Measurements from ENCODE around the gene SLC19A2.

The SLC19A2 gene

GRCh38 chr1:169465281-169465680 is 20.5 kb downstream of the SLC19A2 start:
- DNase-seq (ENCODE audit: extremely low spot score): no peak
- ChIA-PET CTCF (no interaction called here), POLR2A (no interaction called here)
- TF ChIP-seq SP1 (IDR thresholded peaks at IDR 0.05) (no peak), FOXA1 (IDR thresholded peaks at IDR 0.05) (no peak)

- no peak for DNase-seq (ENCODE audit: extremely low spot score)
- TF ChIP-seq CTBP1 (IDR thresholded peaks at IDR 0.05; ENCODE audit: borderline replicate concordance) (no peak), HDGF (IDR thresholded peaks at IDR 0.05; ENCODE audit: borderline replicate concordance) (no peak), NFRKB (IDR thresholded peaks at IDR 0.05) (no peak), ELF4 (IDR thresholded peaks at IDR 0.05) (no peak), FOXK2 (IDR thresholded peaks at IDR 0.05) (no peak), ARNT (IDR thresholded peaks at IDR 0.05) (no peak), SUZ12 (IDR thresholded peaks at IDR 0.05) (no peak), FOXM1 (IDR thresholded peaks at IDR 0.05; ENCODE audit: borderline replicate concordance) (no peak), BHLHE40 (IDR thresholded peaks at IDR 0.05; ENCODE audit: borderline replicate concordance) (no peak), PKNOX1 (IDR thresholded peaks at IDR 0.05) (no peak), FOXA1 (IDR thresholded peaks at IDR 0.05) (no peak), SP1 (IDR thresholded peaks at IDR 0.05) (no peak), TARDBP (IDR thresholded peaks at IDR 0.05) (no peak), ZNF384 (IDR thresholded peaks at IDR 0.05) (no peak), LEF1 (IDR thresholded peaks at IDR 0.05; ENCODE audit: borderline replicate concordance) (no peak)
- POLR2A ChIA-PET: no interaction called here
- CTCF ChIA-PET: no interaction called here
Measured at GRCh38 chr1:169462385-169462784, 23.4 kb downstream of the SLC19A2 start.

- ChIA-PET CTCF (interaction anchor here (1.6 kb wide), 1 partner anchor 85 kb away, joined by 4 read pairs; no protein-coding TSS in a partner anchor), POLR2A (no interaction called here)
- DNase-seq (ENCODE audit: extremely low spot score): no peak
- TF ChIP-seq FOXK2 (IDR thresholded peaks at IDR 0.05): no peak
- no peak for TF ChIP-seq FOXM1 (IDR thresholded peaks at IDR 0.05; ENCODE audit: borderline replicate concordance)
- TF ChIP-seq TARDBP (IDR thresholded peaks at IDR 0.05): no peak
- TF ChIP-seq PKNOX1 (IDR thresholded peaks at IDR 0.05): no peak
- no peak for TF ChIP-seq ARNT (IDR thresholded peaks at IDR 0.05)
- no peak for TF ChIP-seq SUZ12 (IDR thresholded peaks at IDR 0.05)
- no peak for TF ChIP-seq SP1 (IDR thresholded peaks at IDR 0.05)
- no peak for TF ChIP-seq LEF1 (IDR thresholded peaks at IDR 0.05; ENCODE audit: borderline replicate concordance)
- no peak for TF ChIP-seq BHLHE40 (IDR thresholded peaks at IDR 0.05; ENCODE audit: borderline replicate concordance)
- TF ChIP-seq FOXA1 (IDR thresholded peaks at IDR 0.05): no peak
- no peak for TF ChIP-seq CTBP1 (IDR thresholded peaks at IDR 0.05; ENCODE audit: borderline replicate concordance)
- no peak for TF ChIP-seq HDGF (IDR thresholded peaks at IDR 0.05; ENCODE audit: borderline replicate concordance)
- no peak for TF ChIP-seq L3MBTL2 (conservative IDR thresholded peaks at IDR 0.05)
- no peak for TF ChIP-seq ZNF384 (IDR thresholded peaks at IDR 0.05)
- TF ChIP-seq NFRKB (IDR thresholded peaks at IDR 0.05): no peak
- TF ChIP-seq ELF4 (IDR thresholded peaks at IDR 0.05): no peak
Measured at GRCh38 chr1:169461390-169462000, 24.2 kb downstream of the SLC19A2 start.

- ChIA-PET CTCF (interaction anchor here (1.6 kb wide), 1 partner anchor 86 kb away, joined by 4 read pairs; no protein-coding TSS in a partner anchor), POLR2A (no interaction called here)
- TF ChIP-seq FOXM1 (IDR thresholded peaks at IDR 0.05; ENCODE audit: borderline replicate concordance): no peak
- no peak for TF ChIP-seq TARDBP (IDR thresholded peaks at IDR 0.05)
- TF ChIP-seq L3MBTL2 (conservative IDR thresholded peaks at IDR 0.05): no peak
- TF ChIP-seq FOXA1 (IDR thresholded peaks at IDR 0.05): no peak
- no peak for TF ChIP-seq BHLHE40 (IDR thresholded peaks at IDR 0.05; ENCODE audit: borderline replicate concordance)
- no peak for TF ChIP-seq ELF4 (IDR thresholded peaks at IDR 0.05)
- no peak for TF ChIP-seq ZNF384 (IDR thresholded peaks at IDR 0.05)
- TF ChIP-seq FOXK2 (IDR thresholded peaks at IDR 0.05): no peak
- TF ChIP-seq SUZ12 (IDR thresholded peaks at IDR 0.05): no peak
- no peak for TF ChIP-seq PKNOX1 (IDR thresholded peaks at IDR 0.05)
- no peak for TF ChIP-seq CTBP1 (IDR thresholded peaks at IDR 0.05; ENCODE audit: borderline replicate concordance)
- DNase-seq (ENCODE audit: extremely low spot score): no peak
Measured at GRCh38 chr1:169460191-169460833, 25.4 kb downstream of the SLC19A2 start.

- ChIA-PET CTCF (no interaction called here), POLR2A (no interaction called here)
- no peak for TF ChIP-seq FOXA1 (IDR thresholded peaks at IDR 0.05)
- no peak for TF ChIP-seq LEF1 (IDR thresholded peaks at IDR 0.05; ENCODE audit: borderline replicate concordance)
- TF ChIP-seq CTBP1 (IDR thresholded peaks at IDR 0.05; ENCODE audit: borderline replicate concordance): no peak
- no peak for TF ChIP-seq TARDBP (IDR thresholded peaks at IDR 0.05)
- TF ChIP-seq NFRKB (IDR thresholded peaks at IDR 0.05): no peak
- TF ChIP-seq ARNT (IDR thresholded peaks at IDR 0.05): no peak
- no peak for TF ChIP-seq HDGF (IDR thresholded peaks at IDR 0.05; ENCODE audit: borderline replicate concordance)
- no peak for TF ChIP-seq BHLHE40 (IDR thresholded peaks at IDR 0.05; ENCODE audit: borderline replicate concordance)
- no peak for TF ChIP-seq FOXM1 (IDR thresholded peaks at IDR 0.05; ENCODE audit: borderline replicate concordance)
- no peak for TF ChIP-seq SP1 (IDR thresholded peaks at IDR 0.05)
- DNase-seq (ENCODE audit: extremely low spot score): no peak
Measured at GRCh38 chr1:169457443-169457842, 28.3 kb downstream of the SLC19A2 start.

- ChIA-PET POLR2A (no interaction called here), CTCF (no interaction called here)
- no peak for DNase-seq (ENCODE audit: extremely low spot score)
- TF ChIP-seq FOXM1 (IDR thresholded peaks at IDR 0.05; ENCODE audit: borderline replicate concordance) (no peak), ARNT (IDR thresholded peaks at IDR 0.05) (no peak), SP1 (IDR thresholded peaks at IDR 0.05) (no peak), L3MBTL2 (conservative IDR thresholded peaks at IDR 0.05) (no peak), BHLHE40 (IDR thresholded peaks at IDR 0.05; ENCODE audit: borderline replicate concordance) (no peak), NFRKB (IDR thresholded peaks at IDR 0.05) (no peak)
Measured at GRCh38 chr1:169456029-169456428, 29.7 kb downstream of the SLC19A2 start.

Data from HEK293T (cell line).